Pericardium fibroblast (primary cell): Measurements from ENCODE around the gene ALKBH6. TPM values are rescaled to one million over a fixed set of nuclear protein-coding genes. Genes with fewer than 3 reads are reported as not detected.

Source experiments
- total RNA-seq: library from RNA; depleted of rRNA; stranded (reverse); fragments of >200 nt; gene quantifications from 2 replicates; pipeline ENCODE4 v1.2.3, GENCODE V29; 2015

ALKBH6 gene
- total RNA-seq = 20.9 and 23.7 TPM in 2 replicates

GRCh38 chr19:36014012-36014924, at the start of gene ALKBH6:
Gene ALKBH6 (minus strand): TSS chr19:36014213. CDS start chr19:36013397, 816 bp downstream.

DNA sequence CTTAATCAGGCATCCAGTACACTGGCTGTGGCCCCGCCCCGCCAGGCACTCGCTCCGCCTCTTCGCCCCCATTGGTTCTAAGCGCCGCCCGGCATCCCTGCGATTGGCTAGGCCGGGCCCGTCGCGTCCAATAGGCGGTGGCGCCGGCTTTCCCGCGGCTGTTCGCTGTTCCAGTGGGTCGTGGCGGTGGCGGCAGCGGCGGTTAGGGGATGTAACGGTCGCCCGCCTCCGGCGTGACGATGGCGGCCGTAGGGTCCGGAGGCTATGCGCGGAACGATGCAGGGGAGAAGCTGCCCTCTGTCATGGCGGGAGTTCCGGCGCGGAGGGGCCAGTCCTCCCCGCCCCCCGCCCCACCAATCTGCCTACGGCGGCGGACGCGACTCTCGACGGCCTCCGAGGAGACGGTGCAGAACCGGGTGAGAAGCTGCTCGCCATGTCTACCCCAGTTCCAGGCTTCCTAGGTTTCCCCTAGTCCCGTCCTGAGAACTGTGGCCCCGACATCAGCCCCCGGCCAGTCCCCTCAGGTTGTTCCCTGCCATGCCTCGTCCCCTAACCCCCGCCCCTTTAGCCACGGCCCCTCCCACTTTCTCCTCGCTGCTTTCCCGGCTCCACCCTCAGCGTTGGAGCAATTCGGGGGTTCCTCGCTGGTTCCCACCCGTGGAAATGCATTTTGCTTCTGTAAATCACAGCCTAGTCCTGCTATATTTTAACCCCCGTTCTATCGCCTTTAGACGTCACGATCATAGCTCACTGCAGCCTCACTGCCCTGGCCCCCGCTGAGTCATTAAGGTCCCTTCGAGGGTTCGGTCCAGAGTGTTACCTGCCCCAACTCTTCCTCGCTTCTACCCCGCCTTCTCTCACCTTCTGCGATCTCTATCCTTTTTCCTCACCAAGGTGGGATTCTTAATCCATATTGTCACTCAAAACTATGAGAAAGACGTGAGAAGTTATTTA, 41.0 kb upstream of the ALKBH6 start, which contains the start of gene WDR62:
TSS of gene WDR62 (plus strand) at position 165 of the 954 bp plus-strand sequence. CDS start at position 240, 75 bp downstream.

DNA sequence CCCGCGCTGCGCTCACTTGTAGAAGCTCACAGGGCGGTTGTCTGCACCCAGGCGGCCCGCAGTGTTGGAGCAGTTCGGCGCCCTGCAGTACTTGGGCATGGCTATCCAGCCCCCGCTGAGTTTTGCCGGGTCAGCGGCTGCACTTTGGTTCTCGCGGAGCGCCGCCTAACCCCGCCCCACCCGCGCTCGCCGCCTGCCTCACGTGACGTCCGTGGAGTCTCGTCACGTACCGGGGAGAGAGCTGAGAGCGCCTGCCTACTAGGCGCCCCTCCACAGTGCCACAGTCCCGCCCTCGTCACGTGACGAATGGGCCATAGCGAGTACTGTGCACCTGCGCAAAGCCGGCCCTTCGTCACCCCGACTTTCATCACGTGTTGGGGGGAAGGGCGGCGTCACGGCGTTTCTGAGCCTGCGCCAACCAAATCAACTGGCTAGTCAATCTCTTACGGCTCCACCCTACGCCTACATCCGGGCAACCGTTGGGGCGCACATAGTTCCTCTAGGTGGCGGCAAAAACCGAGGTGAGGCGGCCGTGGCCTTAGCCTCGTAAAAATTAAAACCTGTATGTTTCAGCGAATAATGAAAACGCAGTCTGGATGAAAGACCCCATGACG, 40.2 kb upstream of the ALKBH6 start, which contains the start of gene THAP8:
TSS of gene THAP8 (minus strand) at position 167 of the 614 bp plus-strand sequence. CDS start at position 99, 68 bp downstream.

GRCh38 chr19:36032251-36033104, 18.5 kb upstream of the ALKBH6 start, which contains the start of gene CLIP3:
Gene CLIP3 (minus strand): TSS chr19:36032873. CDS start chr19:36032357, 516 bp downstream.

DNA sequence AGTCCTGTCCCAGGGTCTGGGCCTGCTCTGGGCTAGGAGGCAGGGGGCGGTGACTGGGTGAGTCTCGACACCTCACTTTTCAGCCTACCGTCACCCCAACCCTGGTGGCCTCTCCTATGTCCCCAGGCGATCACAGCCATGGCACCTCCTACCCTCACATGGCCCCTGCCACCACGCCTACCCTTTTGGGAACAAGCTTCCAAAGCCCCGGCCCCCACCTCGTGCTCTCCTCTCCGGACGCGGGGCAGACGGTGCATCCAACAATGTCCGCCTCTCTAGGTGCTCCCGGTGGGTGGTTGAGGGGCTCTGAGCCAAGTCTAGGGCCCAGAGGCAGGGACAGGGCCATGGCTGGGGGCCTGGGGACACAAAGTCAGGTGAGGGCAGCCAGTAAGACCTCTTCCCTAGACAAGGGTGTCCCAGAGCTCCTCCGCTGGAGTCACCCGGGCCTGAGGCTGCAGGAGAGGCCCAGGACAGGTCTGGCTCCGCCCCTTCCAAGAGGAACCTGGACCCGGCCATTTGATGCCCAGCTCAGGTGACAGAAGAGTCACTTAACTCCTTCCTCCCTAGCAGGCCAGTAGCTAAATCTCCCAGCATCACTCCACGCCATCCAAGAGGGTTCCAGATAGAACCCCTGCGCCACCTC, 5.6 kb downstream of the ALKBH6 start, which contains the start of gene SYNE4:
TSS of gene SYNE4 (minus strand) at position 478 of the 643 bp plus-strand sequence. CDS start at position 346, 132 bp downstream.

GRCh38 chr19:35995048-35995993, 18.7 kb downstream of the ALKBH6 start, which contains the start of gene SDHAF1:
Gene SDHAF1 (plus strand): TSS chr19:35995188. CDS start chr19:35995275, 87 bp downstream.

Other genes starting within 250 kb of the ALKBH6 start
- 3.0 and 6.7 TPM in 2 replicates for gene ARHGAP33, start 238.6 kb downstream of the ALKBH6 start, total RNA-seq
- gene PRODH2, start 201.4 kb downstream of the ALKBH6 start, total RNA-seq = not detected in 2 replicates
- not detected in 2 replicates for gene NPHS1, start 161.7 kb downstream of the ALKBH6 start, total RNA-seq
- 0.17 TPM in 1 of 2 replicates, not detected in the other for gene KIRREL2, start 157.3 kb downstream of the ALKBH6 start, total RNA-seq
- 8.9 and 27.8 TPM in 2 replicates for gene APLP1, start 145.6 kb downstream of the ALKBH6 start, total RNA-seq
- gene NFKBID, start 113.7 kb downstream of the ALKBH6 start, total RNA-seq = 0.34 and 1.5 TPM in 2 replicates
- not detected in 2 replicates for gene HCST, start 111.7 kb downstream of the ALKBH6 start, total RNA-seq
- not detected in 2 replicates for gene TYROBP, start 105.9 kb downstream of the ALKBH6 start, total RNA-seq
- gene LRFN3, start 77.8 kb downstream of the ALKBH6 start, total RNA-seq = 8.6 and 9.7 TPM in 2 replicates
- 37.3 and 43.3 TPM in 2 replicates for gene SDHAF1, start 19.0 kb downstream of the ALKBH6 start, total RNA-seq
- 0.35 TPM in 1 of 2 replicates, not detected in the other for gene SYNE4, start 5.4 kb downstream of the ALKBH6 start, total RNA-seq
- gene CLIP3, start 18.7 kb upstream of the ALKBH6 start, total RNA-seq = 18.4 and 29.3 TPM in 2 replicates
- gene THAP8, start 40.1 kb upstream of the ALKBH6 start, total RNA-seq = 11.9 and 20.5 TPM in 2 replicates
- gene WDR62, start 40.7 kb upstream of the ALKBH6 start, total RNA-seq = 0.09 and 1.2 TPM in 2 replicates
- gene OVOL3, start 96.9 kb upstream of the ALKBH6 start, total RNA-seq = not detected in 2 replicates
- gene POLR2I, start 100.7 kb upstream of the ALKBH6 start, total RNA-seq = 34.4 and 47.3 TPM in 2 replicates
- 159 and 271 TPM in 2 replicates for gene TBCB, start 101.3 kb upstream of the ALKBH6 start, total RNA-seq
- gene CAPNS1, start 125.9 kb upstream of the ALKBH6 start, total RNA-seq = 190 and 422 TPM in 2 replicates
- 17.6 and 22.8 TPM in 2 replicates for gene COX7A1, start 138.2 kb upstream of the ALKBH6 start, total RNA-seq
- 1.2 and 2.7 TPM in 2 replicates for gene ZNF565, start 200.5 kb upstream of the ALKBH6 start, total RNA-seq
- gene ZNF146, start 200.9 kb upstream of the ALKBH6 start, total RNA-seq = 49.5 and 60.3 TPM in 2 replicates